Activated naive CD8-positive, alpha-beta T cell treated with anti-CD3 and anti-CD28 coated beads, Interleukin-2, amount 10 ng/mL, durations not matched to agents 7 days and 5 days (primary cell): ENCODE measurements around the gene DHX58. TPM values are rescaled to one million over a fixed set of nuclear protein-coding genes. Genes with fewer than 3 reads are reported as not detected.

Experiments
- ATAC-seq: fragments of 150-1000 bp; cut with Tn5 transposase; one replicate; pipeline ENCODE4 v1.10.0; 2021; ENCODE audit warnings: low read depth, moderate library complexity
- POLR2A ChIA-PET: fragments of 350-600 bp; sonication (Branson Sonifier 250); formaldehyde crosslinking; loops from one replicate; lab custom pipeline; 2021; ENCODE audit warnings: antibody characterized with exemption; lab: Charles Lee
- DNase-seq: peaks from one replicate; pipeline ENCODE4 v3.0.0; 2021
- H3K27ac Mint-ChIP-seq: one replicate; pipeline ENCODE4 v1.8.0; 2022; ENCODE audit warnings: mild to moderate bottlenecking, mixed read lengths
- H3K27me3 Mint-ChIP-seq: one replicate; pipeline ENCODE4 v1.8.0; 2022; ENCODE audit warnings: mild to moderate bottlenecking, moderate library complexity, mixed read lengths
- H3K36me3 Mint-ChIP-seq: one replicate; pipeline ENCODE4 v1.8.0; 2021; ENCODE audit warnings: mild to moderate bottlenecking, mixed read lengths
- H3K4me1 Mint-ChIP-seq: one replicate; pipeline ENCODE4 v1.8.0; 2021; ENCODE audit warnings: mixed read lengths
- H3K4me3 Mint-ChIP-seq: one replicate; pipeline ENCODE4 v1.8.0; 2022; ENCODE audit warnings: mild to moderate bottlenecking, moderate library complexity, mixed read lengths
- H3K9me3 Mint-ChIP-seq: one replicate; pipeline ENCODE4 v1.8.0; 2021; ENCODE audit warnings: mixed read lengths
- total RNA-seq, 2 experiments: library from RNA; stranded (reverse); gene quantifications; one replicate each; pipeline ENCODE4 v1.2.3, GENCODE V29; 2021

Gene DHX58
- total RNA-seq, 2 experiments from 2014 or later: 68.7 to 77.6 TPM

DNA sequence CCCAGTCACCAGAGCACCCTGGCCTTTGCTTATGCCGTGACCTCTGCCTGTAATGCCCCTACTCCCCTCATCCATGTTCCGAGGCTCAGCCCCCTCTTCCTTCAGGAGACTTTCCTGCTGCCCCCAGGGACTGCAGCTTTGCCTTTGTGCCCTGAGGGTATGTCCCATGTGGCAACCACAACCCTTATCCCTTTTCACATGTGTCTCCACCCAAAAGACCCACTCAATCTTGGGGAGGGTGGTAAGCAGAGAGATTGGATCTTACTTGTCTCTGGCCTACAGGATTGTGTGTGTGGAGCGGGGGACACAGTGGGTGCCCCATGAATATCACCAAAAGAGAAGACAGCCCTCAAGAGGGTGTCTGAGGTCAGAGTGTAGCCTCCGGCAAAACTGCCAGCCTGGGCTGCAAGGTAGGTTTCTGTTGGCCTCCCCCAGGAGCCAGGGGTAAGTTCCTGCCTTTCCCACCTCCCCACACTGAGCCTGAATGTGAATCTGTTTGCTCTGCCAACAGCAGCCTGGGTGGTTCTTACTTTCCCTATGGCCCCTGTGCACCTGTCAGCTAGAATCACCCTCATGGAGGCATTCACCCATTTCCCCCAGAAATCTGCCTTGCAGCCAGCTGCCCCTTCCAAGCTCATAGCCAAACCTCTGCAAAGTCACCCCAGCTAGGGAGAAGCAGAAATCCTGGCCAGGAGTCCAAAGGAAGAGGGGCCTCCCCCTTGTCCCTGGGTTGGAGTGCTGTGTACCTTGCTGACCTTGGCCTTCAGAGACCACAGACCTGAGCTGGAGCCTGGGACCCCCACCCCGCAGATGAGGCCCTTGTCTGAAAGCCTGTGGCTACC, 50.6 kb downstream of the DHX58 start:
- no peaks in the 10 kb centered on the region for H3K9me3 Mint-ChIP-seq
- no peak for DNase-seq
- no peak overlapping the region for H3K4me3 Mint-ChIP-seq
- H3K4me1 Mint-ChIP-seq: peaks cover 23% of the 10 kb centered on the region
- H3K36me3 Mint-ChIP-seq: no peaks in the 10 kb centered on the region
- H3K27me3 Mint-ChIP-seq: no peaks in the 10 kb centered on the region
- H3K27ac Mint-ChIP-seq: no peak overlapping the region
- no peak for ATAC-seq
- POLR2A ChIA-PET: interaction anchor here (1.1 kb wide), 1 partner anchor 11 kb away, joined by 6 read pairs; the partner anchor contains the start of gene C17orf113

DNA sequence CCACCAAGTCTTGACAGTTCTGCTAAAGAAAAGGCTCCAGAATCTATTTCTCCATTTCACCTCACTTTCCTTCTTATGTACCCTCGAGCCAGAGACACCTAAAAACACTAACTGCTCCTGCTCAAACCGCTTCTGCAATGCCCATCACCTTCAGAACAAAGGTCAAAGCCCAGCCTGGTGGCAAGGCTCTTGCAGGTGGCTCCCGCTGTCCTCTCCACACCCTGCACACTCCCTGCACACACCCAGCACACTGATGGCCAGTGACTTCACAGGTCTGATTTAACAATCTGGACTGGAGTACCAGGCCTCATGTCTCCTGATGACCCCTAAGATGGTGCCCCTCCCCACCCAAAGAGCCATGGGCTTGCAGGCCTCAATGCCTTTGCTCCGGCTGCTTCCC, 52.3 kb downstream of the DHX58 start:
- peaks cover 25% of the 10 kb centered on the region for H3K4me1 Mint-ChIP-seq
- H3K4me3 Mint-ChIP-seq: no peak overlapping the region
- no peaks in the 10 kb centered on the region for H3K36me3 Mint-ChIP-seq
- ATAC-seq (no peak), DNase-seq (no peak)
- peaks cover 5% of the 10 kb centered on the region for H3K27me3 Mint-ChIP-seq
- no peaks in the 10 kb centered on the region for H3K9me3 Mint-ChIP-seq
- POLR2A ChIA-PET: interaction anchor here (0.6 kb wide), 1 partner anchor 47 kb away, joined by 3 read pairs; no protein-coding TSS in a partner anchor
- H3K27ac Mint-ChIP-seq: no peak overlapping the region

DNA sequence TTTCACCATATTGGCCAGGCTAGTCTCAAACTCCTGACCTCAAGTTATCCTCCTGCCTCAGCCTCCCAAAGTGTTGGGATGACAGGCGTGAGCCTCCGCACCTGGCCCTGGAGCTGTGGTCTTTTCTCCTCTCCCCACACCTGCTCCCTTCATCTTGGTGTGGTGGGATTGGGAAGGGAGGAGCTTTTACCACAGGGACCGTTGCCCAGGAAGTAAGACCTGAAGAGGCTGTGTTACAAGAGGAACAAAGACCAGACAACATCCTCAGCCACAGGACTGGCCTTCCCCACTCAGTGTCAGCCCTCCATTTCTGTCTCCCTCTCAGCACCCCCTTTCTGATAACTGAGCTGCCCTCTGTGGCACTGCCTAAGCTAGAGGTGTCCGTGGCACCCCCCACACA, 52.7 kb downstream of the DHX58 start:
- no peak overlapping the region for H3K4me3 Mint-ChIP-seq
- H3K27ac Mint-ChIP-seq: no peak overlapping the region
- peaks cover 9% of the 10 kb centered on the region for H3K27me3 Mint-ChIP-seq
- no peak for DNase-seq
- no peak for ATAC-seq
- no peaks in the 10 kb centered on the region for H3K36me3 Mint-ChIP-seq
- H3K9me3 Mint-ChIP-seq: no peaks in the 10 kb centered on the region
- POLR2A ChIA-PET: interaction anchor here (0.6 kb wide), 1 partner anchor 48 kb away, joined by 3 read pairs; no protein-coding TSS in a partner anchor
- peaks cover 21% of the 10 kb centered on the region for H3K4me1 Mint-ChIP-seq

DNA sequence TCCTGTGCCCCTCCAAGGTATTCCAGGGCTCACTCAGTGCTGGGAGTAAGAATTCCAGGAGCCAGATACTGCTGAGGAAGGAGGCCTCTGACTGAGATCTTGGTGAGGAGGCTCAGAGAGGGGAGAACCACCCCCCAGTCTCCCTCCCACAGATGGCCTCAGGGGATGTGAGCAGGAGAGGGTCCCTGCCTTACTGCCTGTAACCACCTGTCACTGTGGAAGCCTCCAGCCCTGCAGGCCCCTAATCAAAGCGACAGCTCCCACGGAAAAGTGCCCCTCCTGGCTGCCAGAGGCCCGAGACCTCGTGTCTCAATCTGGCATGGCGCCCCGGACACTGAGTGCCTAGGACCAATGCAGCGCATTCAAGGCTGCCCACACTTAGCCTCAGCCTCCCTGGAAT, 54.5 kb downstream of the DHX58 start:
- H3K4me1 Mint-ChIP-seq: peaks cover 10% of the 10 kb centered on the region
- H3K27me3 Mint-ChIP-seq: peaks cover 15% of the 10 kb centered on the region
- POLR2A ChIA-PET: no interaction called here
- H3K9me3 Mint-ChIP-seq: no peaks in the 10 kb centered on the region
- no peak overlapping the region for H3K27ac Mint-ChIP-seq
- DNase-seq (no peak), ATAC-seq (no peak)
- no peaks in the 10 kb centered on the region for H3K36me3 Mint-ChIP-seq
- no peak overlapping the region for H3K4me3 Mint-ChIP-seq

DNA sequence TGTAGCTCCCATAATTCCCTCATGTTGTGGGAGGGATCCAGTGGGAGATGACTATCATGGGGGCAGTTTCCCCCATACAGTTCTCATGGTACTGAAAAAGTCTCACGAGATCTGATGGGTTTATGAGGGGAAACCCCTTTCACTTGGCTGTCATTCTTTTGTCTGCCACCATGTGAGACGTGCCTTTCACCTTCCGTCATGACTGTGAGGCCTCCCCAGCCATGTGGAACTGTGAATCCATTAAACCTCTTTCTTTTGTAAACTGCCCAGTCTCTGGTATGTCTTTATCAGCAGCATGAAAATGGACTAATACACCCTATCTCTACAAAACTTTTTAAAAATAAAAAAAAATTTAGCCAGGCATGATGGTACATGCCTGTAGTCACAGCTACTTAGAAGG, 55.9 kb downstream of the DHX58 start:
- Mint-ChIP-seq H3K27ac (no peak overlapping the region), H3K27me3 (peaks cover 30% of the 10 kb centered on the region), H3K9me3 (no peaks in the 10 kb centered on the region), H3K36me3 (no peaks in the 10 kb centered on the region), H3K4me1 (peaks cover 11% of the 10 kb centered on the region), H3K4me3 (no peak overlapping the region)
- POLR2A ChIA-PET: no interaction called here
- ATAC-seq (no peak), DNase-seq (no peak)

DNA sequence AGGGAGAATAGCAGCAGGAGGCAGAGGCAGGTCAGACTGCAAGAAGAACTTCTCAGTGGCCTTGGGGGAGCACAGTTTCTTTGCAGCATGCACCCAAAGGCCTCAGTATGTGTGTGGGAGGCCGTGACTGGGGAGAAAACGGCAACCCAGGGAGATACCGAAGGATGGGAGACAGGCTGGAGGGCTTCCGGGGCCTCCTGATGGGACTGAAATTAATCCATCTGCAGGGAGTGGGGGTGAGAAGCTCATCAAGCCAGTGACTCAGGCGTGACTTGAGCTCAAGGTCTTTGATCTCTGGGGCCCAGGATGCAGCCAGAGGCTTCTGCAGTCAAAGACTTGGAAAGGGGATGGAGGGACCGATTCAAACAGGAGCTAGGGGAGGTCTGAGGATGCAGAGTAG, 57.0 kb downstream of the DHX58 start:
- POLR2A ChIA-PET: interaction anchor here (0.6 to 0.8 kb wide), 3 partner anchors 27 to 218 kb away, joined by 3 read pairs; partner anchors contain the start of gene DNAJC7
- Mint-ChIP-seq H3K27me3 (peaks cover 38% of the 10 kb centered on the region), H3K4me1 (peaks cover 16% of the 10 kb centered on the region), H3K9me3 (no peaks in the 10 kb centered on the region), H3K4me3 (no peak overlapping the region), H3K27ac (no peak overlapping the region), H3K36me3 (no peaks in the 10 kb centered on the region)
- no peak for ATAC-seq
- DNase-seq: no peak

DNA sequence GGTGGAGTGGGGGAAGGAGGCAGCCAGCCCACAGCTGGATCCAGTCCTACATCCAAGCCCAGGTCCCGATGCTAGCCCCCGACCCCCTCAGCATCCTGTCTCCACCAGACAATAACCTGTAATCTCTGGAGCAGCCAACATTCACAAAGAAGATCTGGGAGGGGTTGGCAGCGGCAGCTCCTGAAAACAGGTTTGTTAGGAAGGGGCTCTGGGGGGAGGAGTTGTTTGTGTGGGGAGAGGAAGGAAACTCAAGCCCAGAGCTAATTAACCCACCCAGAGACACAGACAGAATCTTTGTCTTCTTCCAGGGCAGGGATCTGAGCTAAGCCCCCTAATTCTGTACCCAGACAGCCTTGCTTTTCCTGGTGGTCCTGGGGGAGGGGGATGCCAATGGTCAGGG, 57.5 kb downstream of the DHX58 start:
- H3K9me3 Mint-ChIP-seq: no peaks in the 10 kb centered on the region
- H3K4me1 Mint-ChIP-seq: peaks cover 13% of the 10 kb centered on the region
- H3K27me3 Mint-ChIP-seq: peaks cover 39% of the 10 kb centered on the region
- DNase-seq (no peak), ATAC-seq (no peak)
- POLR2A ChIA-PET: interaction anchor here (0.7 kb wide), 1 partner anchor 26 kb away, joined by 3 read pairs; no protein-coding TSS in a partner anchor
- no peaks in the 10 kb centered on the region for H3K36me3 Mint-ChIP-seq
- H3K27ac Mint-ChIP-seq: no peak overlapping the region
- H3K4me3 Mint-ChIP-seq: no peak overlapping the region

DNA sequence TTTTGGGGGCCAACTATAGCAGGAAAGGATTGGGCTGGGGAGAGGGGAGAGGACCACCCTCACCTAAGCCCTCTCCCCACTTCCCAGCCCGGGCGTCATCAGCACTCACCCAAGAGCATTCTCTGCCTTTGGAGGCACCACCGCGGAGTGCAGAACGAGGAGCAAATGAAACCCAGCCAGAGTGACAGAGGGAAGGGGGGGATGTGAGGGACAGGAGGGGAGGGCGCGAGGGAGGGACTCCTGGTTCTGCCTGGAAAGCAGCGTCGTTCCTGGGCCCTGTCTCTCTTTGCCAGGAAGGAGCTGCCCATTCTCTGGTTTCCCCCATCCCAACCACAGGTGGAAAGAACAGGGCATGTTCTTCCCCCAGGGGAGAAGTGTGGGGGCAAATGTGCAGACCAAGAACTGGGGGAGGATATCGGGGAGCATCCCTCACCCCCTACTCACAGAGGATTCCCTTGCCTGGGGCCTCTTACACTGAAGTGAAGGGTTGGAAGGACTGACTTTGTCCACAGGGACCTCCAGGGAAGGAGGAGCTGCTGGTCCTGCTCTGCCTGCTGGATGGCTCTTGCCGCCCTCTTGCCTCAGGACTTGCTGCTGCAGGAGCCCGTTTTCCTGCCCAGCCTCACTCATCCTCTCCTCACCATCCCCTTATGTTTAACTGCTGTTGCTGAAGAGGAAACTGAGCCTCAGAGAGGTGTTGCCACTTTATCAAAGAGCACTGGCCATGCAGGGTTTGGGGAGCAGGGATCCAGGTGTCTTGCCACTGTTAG, 58.6 kb downstream of the DHX58 start:
- H3K27ac Mint-ChIP-seq: no peak overlapping the region
- no peaks in the 10 kb centered on the region for H3K9me3 Mint-ChIP-seq
- H3K36me3 Mint-ChIP-seq: no peaks in the 10 kb centered on the region
- ATAC-seq (no peak), DNase-seq (no peak)
- H3K4me1 Mint-ChIP-seq: peaks cover 12% of the 10 kb centered on the region
- no peak overlapping the region for H3K4me3 Mint-ChIP-seq
- peaks cover 50% of the 10 kb centered on the region for H3K27me3 Mint-ChIP-seq
- POLR2A ChIA-PET: interaction anchor here (0.8 kb wide), 1 partner anchor 13 kb away, joined by 3 read pairs; no protein-coding TSS in a partner anchor

DNA sequence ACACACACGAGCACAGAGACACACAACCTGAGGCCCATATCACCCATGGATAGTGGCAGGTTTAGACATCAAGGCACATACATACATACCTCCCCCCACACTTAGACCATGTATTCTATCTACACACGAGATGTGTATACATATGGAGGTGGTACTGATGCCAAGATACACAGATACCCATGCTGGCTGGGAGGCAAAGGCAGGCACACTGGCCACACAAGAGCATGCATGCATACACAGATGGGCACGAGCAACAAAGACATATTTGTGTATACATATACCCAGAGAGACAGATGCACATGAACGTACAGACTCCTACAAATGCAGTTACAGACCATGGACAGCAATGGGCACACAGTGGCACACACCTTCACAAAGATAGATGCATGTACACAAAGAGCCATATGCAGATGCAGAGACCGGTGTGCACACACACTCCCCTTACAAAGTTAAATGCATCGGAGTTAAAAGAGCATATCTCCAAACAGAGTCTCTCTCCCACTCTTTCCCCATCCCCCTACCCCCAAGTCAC, 60.1 kb downstream of the DHX58 start:
- no peaks in the 10 kb centered on the region for H3K36me3 Mint-ChIP-seq
- no peak for ATAC-seq
- H3K9me3 Mint-ChIP-seq: no peaks in the 10 kb centered on the region
- peaks cover 59% of the 10 kb centered on the region for H3K27me3 Mint-ChIP-seq
- no peak overlapping the region for H3K4me3 Mint-ChIP-seq
- H3K27ac Mint-ChIP-seq: no peak overlapping the region
- no peak for DNase-seq
- peaks cover 12% of the 10 kb centered on the region for H3K4me1 Mint-ChIP-seq
- POLR2A ChIA-PET: no interaction called here

DNA sequence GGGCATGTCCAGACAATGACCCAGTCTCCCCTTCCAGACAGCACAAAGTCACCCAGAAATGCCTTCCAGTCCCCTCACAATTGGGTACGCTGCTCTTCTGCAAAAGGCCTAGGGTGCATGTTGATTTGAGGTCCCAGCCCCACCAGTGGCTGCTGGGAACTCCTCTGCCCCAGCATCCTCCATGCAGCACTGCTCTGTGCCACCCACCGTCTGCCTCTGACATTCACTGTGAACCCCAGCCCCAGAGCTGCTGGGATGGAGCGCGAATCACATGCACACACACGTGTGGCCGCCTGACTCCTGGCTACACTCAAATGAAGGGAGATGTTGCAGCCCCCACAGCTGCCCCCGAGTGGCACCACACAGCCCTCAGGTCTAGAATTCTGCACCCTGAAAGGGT, 60.9 kb downstream of the DHX58 start:
- no peaks in the 10 kb centered on the region for H3K9me3 Mint-ChIP-seq
- ATAC-seq (no peak), DNase-seq (no peak)
- peaks cover 12% of the 10 kb centered on the region for H3K4me1 Mint-ChIP-seq
- no peak overlapping the region for H3K4me3 Mint-ChIP-seq
- no peaks in the 10 kb centered on the region for H3K36me3 Mint-ChIP-seq
- H3K27ac Mint-ChIP-seq: no peak overlapping the region
- H3K27me3 Mint-ChIP-seq: peaks cover 59% of the 10 kb centered on the region
- POLR2A ChIA-PET: interaction anchor here (1.1 to 1.5 kb wide), 2 partner anchors 10 to 32 kb away, joined by 3 to 6 read pairs; partner anchors contain the start of gene NKIRAS2

Other genes with a start within 250 kb of the DHX58 start
- 10 to 100 TPM; 13.6 to 14.8 TPM for gene KLHL11, start 247.3 kb downstream of the DHX58 start, total RNA-seq
- 100 to 1,000 TPM; 142 to 153 TPM for gene ACLY, start 193.8 kb downstream of the DHX58 start, total RNA-seq
- under 1 TPM; 0.65 to 0.72 TPM for gene ODAD4, start 182.1 kb downstream of the DHX58 start, total RNA-seq
- gene CNP, start 145.9 kb downstream of the DHX58 start, total RNA-seq: 10 to 100 TPM; 75.8 to 83.0 TPM
- gene DNAJC7, start 95.3 kb downstream of the DHX58 start, total RNA-seq: 10 to 100 TPM; 86.7 to 93.7 TPM
- gene NKIRAS2, start 92.6 kb downstream of the DHX58 start, total RNA-seq: 10 to 100 TPM; 19.8 to 27.2 TPM
- under 1 TPM; 0.53 to 0.91 TPM for gene C17orf113, start 62.1 kb downstream of the DHX58 start, total RNA-seq
- gene ZNF385C, start 14.2 kb downstream of the DHX58 start, total RNA-seq: under 1 TPM; 0.40 to 0.58 TPM
- 10 to 100 TPM; 45.1 to 46.9 TPM for gene KAT2A, start 8.7 kb upstream of the DHX58 start, total RNA-seq
- gene HSPB9, start 10.1 kb upstream of the DHX58 start, total RNA-seq: under 1 TPM; 0.31 to 0.36 TPM
- gene RAB5C, start 42.3 kb upstream of the DHX58 start, total RNA-seq: 10 to 100 TPM; 86.7 to 90.5 TPM
- under 1 TPM in 1 of 2 experiments, not detected in 1; 0.09 TPM for gene KCNH4, start 68.4 kb upstream of the DHX58 start, total RNA-seq
- gene HCRT, start 72.7 kb upstream of the DHX58 start, total RNA-seq: not detected
- gene GHDC, start 81.8 kb upstream of the DHX58 start, total RNA-seq: 10 to 100 TPM; 22.0 to 23.1 TPM
- gene STAT5B, start 163.7 kb upstream of the DHX58 start, total RNA-seq: 100 to 1,000 TPM; 131 to 134 TPM
- 100 to 1,000 TPM; 125 to 131 TPM for gene STAT5A, start 175.8 kb upstream of the DHX58 start, total RNA-seq